H1 (cell line): ENCODE data around the gene KLHDC7B. TPM values are rescaled to one million over a fixed set of nuclear protein-coding genes. Genes with fewer than 3 reads are reported as not detected.

Source experiments
- CTCF ChIA-PET: fragments of 300-600 bp; sonication (Branson Sonifier 250); formaldehyde crosslinking; loops from one replicate; lab custom pipeline; 2021; ENCODE audit not compliant: partially characterized antibody; lab: Charles Lee
- POLR2A ChIA-PET: fragments of 300-600 bp; sonication (Branson Sonifier 250); formaldehyde crosslinking; loops from one replicate; lab custom pipeline; 2021; ENCODE audit warnings: inconsistent platforms; ENCODE audit not compliant: partially characterized antibody; lab: Charles Lee
- DNase-seq, 2 experiments: peaks; one replicate each; pipeline versions ENCODE4 v3.0.0 to v3.0.0-alpha.2; 2010 to 2022; ENCODE audit warnings: low spot score in 2 of 2, low read depth in 1 of 2, mixed read lengths in 1 of 2
- FAIRE-seq: peaks from 2 replicates; lab custom pipeline; 2011; peaks lifted over from hg19 to GRCh38; lab: Jason Lieb, UNC
- H2AFZ ChIP-seq: 2 replicates; pipeline ENCODE4 v1.8.1; 2012; ENCODE audit warnings: low read length, inconsistent platforms
- H2AK5ac ChIP-seq: 2 replicates; pipeline ENCODE4 v1.6.1; 2013; ENCODE audit warnings: low read depth, low read length
- H2BK120ac ChIP-seq: replicated peaks from 2 replicates; pipeline ENCODE3; 2013; ENCODE audit warnings: low read depth, low read length, inconsistent platforms
- H2BK12ac ChIP-seq: 2 replicates; pipeline ENCODE4 v1.6.1; 2013; ENCODE audit warnings: low read depth, low read length
- H2BK15ac ChIP-seq: 2 replicates; pipeline ENCODE4 v1.6.1; 2013; ENCODE audit warnings: low read length
- H2BK20ac ChIP-seq: 2 replicates; pipeline ENCODE4 v1.6.1; 2013; ENCODE audit warnings: low read length
- H2BK5ac ChIP-seq: 2 replicates; pipeline ENCODE4 v1.6.1; 2013; ENCODE audit warnings: low read depth, low read length
- H3K14ac ChIP-seq: 2 replicates; pipeline ENCODE4 v1.6.1; 2013; ENCODE audit warnings: inconsistent platforms; ENCODE audit not compliant: insufficient read length
- H3K18ac ChIP-seq: 2 replicates; pipeline ENCODE4 v1.6.1; 2013; ENCODE audit warnings: low read length; ENCODE audit errors: extremely low read depth
- H3K23ac ChIP-seq: 2 replicates; pipeline ENCODE4 v1.6.1; 2013; ENCODE audit warnings: inconsistent platforms; ENCODE audit not compliant: insufficient read length
- H3K23me2 ChIP-seq: 2 replicates; pipeline ENCODE4 v1.6.1; 2013; ENCODE audit warnings: low read depth, low read length
- H3K27ac ChIP-seq: 2 replicates; pipeline ENCODE4 v1.6.1; 2011; ENCODE audit warnings: low read depth, low read length, inconsistent platforms
- H3K27me3 ChIP-seq, 4 experiments: replicated peaks in 1 of 4; 1 replicate in 1 of 4; 2 replicates in 3 of 4; pipeline versions ENCODE4 v1.6.1 to v1.8.1; 2011 to 2013; ENCODE audit warnings: low read length in 3 of 4, mild to moderate bottlenecking in 3 of 4, inconsistent platforms in 2 of 4, mixed read lengths in 2 of 4, moderate library complexity in 1 of 4; ENCODE audit not compliant: control insufficient read depth in 3 of 4, insufficient read depth in 3 of 4; ENCODE audit errors: extremely low read depth in 1 of 4
- H3K36me3 ChIP-seq, 4 experiments: 2 replicates each; pipeline versions ENCODE4 v1.6.1 to v1.8.1; 2011 to 2013; ENCODE audit warnings: mild to moderate bottlenecking in 4 of 4, low read length in 3 of 4, moderate library complexity in 2 of 4, control low read depth in 1 of 4, inconsistent platforms in 1 of 4; ENCODE audit not compliant: insufficient read depth in 4 of 4, control insufficient read depth in 2 of 4
- H3K4ac ChIP-seq: replicated peaks from 2 replicates; pipeline ENCODE3; 2013; ENCODE audit warnings: low read length, low read depth, mixed read lengths, inconsistent platforms; ENCODE audit not compliant: insufficient read length
- H3K4me1 ChIP-seq, 4 experiments: replicated peaks in 1 of 4; 1 replicate in 1 of 4; 2 replicates in 3 of 4; pipeline versions ENCODE4 v1.6.1 to v1.8.1; 2011 to 2013; ENCODE audit warnings: low read length in 3 of 4, inconsistent platforms in 2 of 4, mixed read lengths in 1 of 4; ENCODE audit not compliant: insufficient read depth in 4 of 4, control insufficient read depth in 3 of 4
- H3K4me2 ChIP-seq, 2 experiments: 2 replicates each; pipeline versions ENCODE4 v1.6.1 to v1.8.1; 2011 to 2013; ENCODE audit warnings: low read depth in 2 of 2, low read length in 2 of 2, control low read depth in 1 of 2, inconsistent platforms in 1 of 2, mild to moderate bottlenecking in 1 of 2; ENCODE audit not compliant: insufficient read depth in 1 of 2
- H3K4me3 ChIP-seq, 4 experiments: fragments of 200-600, 300-600 bp in 1 of 4; sonication (generic), shearing (Covaris generic), sonication (Bioruptor Twin) in 1 of 4; 2 replicates each; pipeline versions ENCODE4 v1.5.1 to v1.8.1; 2011 to 2016; ENCODE audit warnings: low read length in 4 of 4, low read depth in 3 of 4, control low read depth in 2 of 4, inconsistent platforms in 2 of 4, mild to moderate bottlenecking in 2 of 4, mixed read lengths in 1 of 4, moderate library complexity in 1 of 4; ENCODE audit not compliant: insufficient read depth in 2 of 4; ENCODE audit errors: extremely low read depth in 1 of 4
- H3K56ac ChIP-seq: replicated peaks from 2 replicates; pipeline ENCODE3; 2013; ENCODE audit warnings: low read depth, mild to moderate bottlenecking, mixed read lengths, low read length, inconsistent platforms; ENCODE audit not compliant: insufficient read length
- H3K79me1 ChIP-seq: 2 replicates; pipeline ENCODE4 v1.6.1; 2013; ENCODE audit warnings: low read depth, low read length, control low read depth
- H3K79me2 ChIP-seq, 2 experiments: 2 replicates each; pipeline versions ENCODE4 v1.6.1 to v1.8.1; 2012 to 2013; ENCODE audit warnings: low read length in 2 of 2, mild to moderate bottlenecking in 2 of 2, inconsistent platforms in 1 of 2; ENCODE audit not compliant: insufficient read depth in 2 of 2, control insufficient read depth in 1 of 2
- H3K9ac ChIP-seq, 4 experiments: replicated peaks in 1 of 4; 1 replicate in 1 of 4; 2 replicates in 3 of 4; pipeline versions ENCODE4 v1.6.1 to v1.8.1; 2011 to 2013; ENCODE audit warnings: low read depth in 3 of 4, low read length in 3 of 4, control low read depth in 2 of 4, mild to moderate bottlenecking in 2 of 4, moderate library complexity in 2 of 4, inconsistent platforms in 1 of 4; ENCODE audit errors: extremely low read depth in 1 of 4
- H3K9me3 ChIP-seq, 2 experiments: 2 replicates each; pipeline versions ENCODE4 v1.6.1 to v1.8.1; 2012 to 2013; ENCODE audit warnings: mild to moderate bottlenecking in 2 of 2, moderate library complexity in 2 of 2, control low read depth in 1 of 2, inconsistent platforms in 1 of 2, low read depth in 1 of 2, low read length in 1 of 2, mixed read lengths in 1 of 2; ENCODE audit not compliant: insufficient read depth in 2 of 2
- H4K20me1 ChIP-seq, 2 experiments: replicated peaks in 1 of 2; 2 replicates each; pipeline versions ENCODE3 to v1.8.1; 2011 to 2013; ENCODE audit warnings: inconsistent platforms in 2 of 2, low read length in 2 of 2, mild to moderate bottlenecking in 1 of 2; ENCODE audit not compliant: insufficient read depth in 2 of 2, control insufficient read depth in 1 of 2
- H4K5ac ChIP-seq: 2 replicates; pipeline ENCODE4 v1.6.1; 2013; ENCODE audit warnings: low read length, low read depth, mixed read lengths, inconsistent platforms; ENCODE audit not compliant: insufficient read length
- H4K8ac ChIP-seq: 2 replicates; pipeline ENCODE4 v1.8.0; 2013; ENCODE audit warnings: mild to moderate bottlenecking, moderate library complexity, low read length, inconsistent platforms; ENCODE audit not compliant: insufficient read depth; ENCODE audit errors: extremely low read depth
- H4K91ac ChIP-seq: replicated peaks from 2 replicates; pipeline ENCODE3; 2013; ENCODE audit warnings: low read length, mixed read lengths, inconsistent platforms; ENCODE audit not compliant: insufficient read length
- CTBP2 ChIP-seq: IDR thresholded peaks from 2 replicates; pipeline ENCODE4 v1.7.0; 2011; ENCODE audit warnings: borderline replicate concordance, mild to moderate bottlenecking, moderate library complexity, mixed read lengths, low read length; ENCODE audit not compliant: insufficient read depth, insufficient read length
- MAFK ChIP-seq: IDR thresholded peaks from 2 replicates; pipeline ENCODE4 v1.6.1; 2012; ENCODE audit warnings: low read depth, mild to moderate bottlenecking, improper control_type of control experiment, low read length
- PHF8 ChIP-seq: fragments of 200-600 bp; sonication (generic); conservative IDR thresholded peaks from 2 replicates; pipeline ENCODE4 v1.7.1; 2012; ENCODE audit warnings: low read depth, mild to moderate bottlenecking, inconsistent platforms, low read length, moderate library complexity
- RFX5 ChIP-seq: IDR thresholded peaks from 2 replicates; pipeline ENCODE4 v1.6.1; 2011; ENCODE audit warnings: low read depth, low read length, improper control_type of control experiment, borderline replicate concordance
- SAP30 ChIP-seq: fragments of 300-600 bp; sonication (generic); IDR thresholded peaks from 2 replicates; pipeline ENCODE4 v1.7.1; 2012; ENCODE audit warnings: low read length, moderate library complexity, mild to moderate bottlenecking, inconsistent platforms; ENCODE audit not compliant: insufficient read depth, insufficient replicate concordance
- TEAD4 ChIP-seq: IDR thresholded peaks from 2 replicates; pipeline ENCODE4 v1.6.1; 2012; ENCODE audit warnings: low read depth, low read length, inconsistent platforms, mixed read lengths
- WGBS, 2 experiments: shearing (Covaris generic) in 1 of 2; methylation state at CpG; one replicate each; pipeline versions ENCODE4 v1.1.6 to v1.1.7; 2013 to 2015; ENCODE audit warnings: low lambda C conversion rate in 2 of 2, mixed read lengths in 2 of 2, inconsistent platforms in 1 of 2, low coverage in 1 of 2, missing lambda C conversion rate in 1 of 2; ENCODE audit not compliant: insufficient replicate concordance in 2 of 2, insufficient coverage in 1 of 2, insufficient read length in 1 of 2; ENCODE audit errors: extremely low coverage in 1 of 2, missing lambda C conversion rate in 1 of 2; 5-methylcytosine and 5-hydroxymethylcytosine counted together
- polyA plus RNA-seq, 7 experiments: library from polyadenylated mRNA; depleted of rRNA in 3 of 7; stranded (reverse) in 5 of 7; unstranded in 2 of 7; fragments of >200 nt in 5 of 7; fragments of 200-250 nt in 2 of 7; gene quantifications; 1 replicate in 5 of 7; 2 replicates in 1 of 7; 4 replicates in 1 of 7; pipeline versions ENCODE4 v1.2.1 to v1.2.3, GENCODE V29; 2011 to 2013; ENCODE audit warnings: missing spikeins in 2 of 7, mixed read lengths in 2 of 7
- total RNA-seq: library from RNA; stranded (reverse); fragmentation: NEBNext Ultra II Directional; extraction: Animal tissue kit (Norgen Biotek cat#: 25700); gene quantifications from 2 replicates; pipeline ENCODE4 v1.2.1, GENCODE V29; 2021

KLHDC7B gene
- total and polyA plus RNA-seq, 2 of the 8 experiments (the other 6 are each of a cell fraction or from before 2014, with no cell fraction given): not detected

DNA sequence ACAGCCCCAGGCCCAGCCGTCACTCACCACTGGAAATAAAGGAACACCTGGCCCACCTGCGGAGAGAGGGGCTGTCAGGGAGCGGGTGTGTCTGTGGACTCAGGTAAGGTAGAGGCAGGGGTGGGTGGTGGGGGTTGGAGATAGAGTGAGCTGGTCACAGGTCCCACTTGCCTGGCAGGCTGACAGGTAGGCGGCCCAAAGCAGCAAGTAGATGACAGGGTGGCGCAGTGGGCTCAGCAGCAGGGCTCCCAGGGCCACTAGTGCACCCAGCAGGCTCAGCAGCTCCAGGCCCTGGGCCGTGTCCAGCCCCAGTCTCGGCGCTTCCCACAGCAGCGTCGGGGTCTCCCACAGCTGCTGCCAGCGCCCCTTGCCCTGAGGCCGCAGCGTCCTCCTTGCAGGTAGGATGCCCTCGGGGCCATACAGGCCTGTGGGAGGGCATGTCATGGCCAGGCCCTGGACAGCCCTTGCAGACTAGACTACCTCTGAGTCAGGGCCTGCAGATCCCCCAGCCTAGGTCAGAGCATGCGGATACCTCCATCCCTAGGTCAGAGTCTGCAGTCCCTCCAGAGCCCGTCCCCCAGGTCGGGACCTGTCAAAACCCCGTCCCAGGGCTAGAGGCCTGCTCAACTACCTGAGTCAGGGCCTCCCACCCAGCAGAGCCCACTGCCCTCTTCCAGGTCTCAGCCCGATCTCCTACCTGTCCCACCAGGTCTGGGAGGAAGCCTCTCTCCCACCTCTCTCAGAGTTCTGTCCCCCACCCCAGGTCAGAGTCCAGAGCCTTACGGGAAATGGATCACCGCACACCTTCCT, 38.9 kb upstream of the KLHDC7B start:
- Histone ChIP-seq H3K79me2 (peaks cover 0 to 18% of the 10 kb centered on the region in 2 experiments; a peak in 2 of 4 replicates), H2AK5ac (no peak overlapping the region), H3K4ac (no peak overlapping the region), H3K36me3 (peaks cover 0 to 15% (median 0%) of the 10 kb centered on the region in 4 experiments; a peak in 3 of 8 replicates), H3K23me2 (peaks cover 11% of the 10 kb centered on the region; the same call in 1 of the 2 replicates), H4K20me1 (peaks cover 0 to 18% of the 10 kb centered on the region in 2 experiments), H3K4me1 (peaks cover 2 to 8% (median 5%) of the 10 kb centered on the region in 4 experiments), H3K27me3 (no peaks in the 10 kb centered on the region), H3K56ac (peak overlapping the region; percentile 77), H2BK20ac (no peak overlapping the region), H3K4me3 (peak overlapping the region; percentile 55 to 100 (median 88)), H3K14ac (no peak overlapping the region), H3K18ac (peak overlapping the region; percentile 83), H4K8ac (no peak overlapping the region; the same call in 1 of the 2 replicates), H3K27ac (no peak overlapping the region), H2AFZ (peak overlapping the region; percentile 98; the same call in 1 of the 2 replicates), H2BK5ac (peak overlapping the region; percentile 60; the same call in 1 of the 2 replicates), H4K5ac (no peak overlapping the region), H2BK15ac (no peak overlapping the region), H3K4me2 (peak overlapping the region; percentile 65 to 96), H2BK120ac (no peak overlapping the region), H3K9me3 (no peaks in the 10 kb centered on the region), H3K9ac (peak overlapping the region in 3 of 4 experiments; percentile 6 to 66 (median 35); a peak in 4 of 7 replicates), H3K79me1 (peaks cover 9% of the 10 kb centered on the region; the same call in 1 of the 2 replicates), H3K23ac (no peak overlapping the region), H2BK12ac (no peak overlapping the region), H4K91ac (no peak overlapping the region)
- 62% methylated on average over 21 of the region's 21 CpGs; no CpG with 5 or more reads in 1 of the 2 experiments for WGBS, 2 experiments
- TF ChIP-seq TEAD4 (no peak), PHF8 (no peak), MAFK (no peak), RFX5 (no peak), SAP30 (no peak), CTBP2 (no peak)
- FAIRE-seq (no peak), DNase-seq (peak in 1 of 2 experiments; percentile 53)
- ChIA-PET POLR2A (interaction anchor here (0.8 to 2.7 kb wide), 5 partner anchors 9 to 37 kb away, joined by 3 to 17 read pairs (median 3); partner anchors contain the start of genes ADM2 and MIOX), CTCF (interaction anchor here (0.8 to 2.7 kb wide), 4 partner anchors 9 to 21 kb away, joined by 3 to 22 read pairs (median 4); no protein-coding TSS in a partner anchor)
